ENCODE measurements around the gene SMIM38. TPM values are rescaled to one million over a fixed set of nuclear protein-coding genes. Genes with fewer than 3 reads are reported as not detected.

SMIM38 gene
- total RNA-seq, 2 donors from 2014 or later, result 3.0 to 4.2 TPM

GRCh38 chr11:69160296-69161116, 4.8 kb downstream of the SMIM38 start:
- TF ChIP-seq, protein P1, sequence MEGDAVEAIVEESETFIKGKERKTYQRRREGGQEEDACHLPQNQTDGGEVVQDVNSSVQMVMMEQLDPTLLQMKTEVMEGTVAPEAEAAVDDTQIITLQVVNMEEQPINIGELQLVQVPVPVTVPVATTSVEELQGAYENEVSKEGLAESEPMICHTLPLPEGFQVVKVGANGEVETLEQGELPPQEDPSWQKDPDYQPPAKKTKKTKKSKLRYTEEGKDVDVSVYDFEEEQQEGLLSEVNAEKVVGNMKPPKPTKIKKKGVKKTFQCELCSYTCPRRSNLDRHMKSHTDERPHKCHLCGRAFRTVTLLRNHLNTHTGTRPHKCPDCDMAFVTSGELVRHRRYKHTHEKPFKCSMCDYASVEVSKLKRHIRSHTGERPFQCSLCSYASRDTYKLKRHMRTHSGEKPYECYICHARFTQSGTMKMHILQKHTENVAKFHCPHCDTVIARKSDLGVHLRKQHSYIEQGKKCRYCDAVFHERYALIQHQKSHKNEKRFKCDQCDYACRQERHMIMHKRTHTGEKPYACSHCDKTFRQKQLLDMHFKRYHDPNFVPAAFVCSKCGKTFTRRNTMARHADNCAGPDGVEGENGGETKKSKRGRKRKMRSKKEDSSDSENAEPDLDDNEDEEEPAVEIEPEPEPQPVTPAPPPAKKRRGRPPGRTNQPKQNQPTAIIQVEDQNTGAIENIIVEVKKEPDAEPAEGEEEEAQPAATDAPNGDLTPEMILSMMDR (IDR thresholded peaks at IDR 0.05), result no peak
- Histone ChIP-seq H3K9me3 (peaks cover 4% of the 10 kb centered on the region), H3K4me1 (ENCODE audit: control insufficient read depth in 1 of 2, low read depth in 2 of 2) (peaks cover 0 to 17% of the 10 kb centered on the region in 2 donors), H3K27me3 (replicated peaks; ENCODE audit: insufficient read depth) (no peaks in the 10 kb centered on the region), H3K36me3 (no peaks in the 10 kb centered on the region), H3K4me3 (no peak overlapping the region), H3K27ac (no peak overlapping the region)
- ATAC-seq (ENCODE audit: insufficient number of reproducible peaks, low FRiP score, low read depth) (no peak), DNase-seq (ENCODE audit: low spot score) (no peak)

- TF ChIP-seq, protein P1 (IDR thresholded peaks at IDR 0.05), result no peak
- H3K27ac ChIP-seq, result no peak overlapping the region
- no peaks in the 10 kb centered on the region for H3K27me3 ChIP-seq (replicated peaks; ENCODE audit: insufficient read depth)
- H3K4me1 ChIP-seq (ENCODE audit: control insufficient read depth in 1 of 2, low read depth in 2 of 2), result peaks cover 0 to 21% of the 10 kb centered on the region in 2 donors
- no peak for ATAC-seq (ENCODE audit: insufficient number of reproducible peaks, low FRiP score, low read depth)
- no peak overlapping the region for H3K4me3 ChIP-seq
- peaks cover 4% of the 10 kb centered on the region for H3K9me3 ChIP-seq
- H3K36me3 ChIP-seq, result no peaks in the 10 kb centered on the region
- no peak for DNase-seq (ENCODE audit: low spot score)
Observed at GRCh38 chr11:69161117-69161407, 5.3 kb downstream of the SMIM38 start.

- no peak for ATAC-seq (ENCODE audit: insufficient number of reproducible peaks, low FRiP score, low read depth)
- DNase-seq (ENCODE audit: low spot score), result no peak
Observed at GRCh38 chr11:69162505-69162904, 6.8 kb downstream of the SMIM38 start.

DNA sequence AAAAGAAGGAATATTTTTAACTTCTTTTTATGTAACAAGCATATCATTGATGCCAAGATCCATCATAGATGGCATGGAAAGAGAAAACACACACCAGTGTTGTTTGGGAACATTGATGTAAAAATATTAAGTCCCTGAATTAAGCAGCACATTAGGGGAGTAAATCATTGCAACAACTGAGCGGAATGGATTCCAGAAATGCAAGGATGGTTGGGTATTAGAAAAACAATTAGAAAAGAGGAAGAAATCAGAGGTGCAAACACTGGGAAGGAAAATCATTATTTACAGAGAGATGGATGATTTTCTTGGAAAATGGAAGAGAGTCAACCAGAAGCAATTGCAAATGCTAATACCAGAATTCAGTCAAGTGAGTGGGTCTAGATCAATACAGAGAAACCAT, 8.1 kb downstream of the SMIM38 start:
- Histone ChIP-seq H3K4me3 (no peak overlapping the region), H3K36me3 (no peaks in the 10 kb centered on the region), H3K4me1 (ENCODE audit: control insufficient read depth in 1 of 2, low read depth in 2 of 2) (peaks cover 9 to 17% of the 10 kb centered on the region in 2 donors), H3K9me3 (peaks cover 4% of the 10 kb centered on the region), H3K27me3 (replicated peaks; ENCODE audit: insufficient read depth) (no peaks in the 10 kb centered on the region), H3K27ac (no peak overlapping the region)
- TF ChIP-seq, protein P1 (IDR thresholded peaks at IDR 0.05), result no peak
- no peak for DNase-seq (ENCODE audit: low spot score)
- no peak for ATAC-seq (ENCODE audit: insufficient number of reproducible peaks, low FRiP score, low read depth)

More at GRCh38 chr11:69162505-69162904, 6.8 kb downstream of the SMIM38 start:
- H3K4me1 ChIP-seq (ENCODE audit: control insufficient read depth in 1 of 2, low read depth in 2 of 2), result peaks cover 9 to 26% of the 10 kb centered on the region in 2 donors
- H3K36me3 ChIP-seq, result no peaks in the 10 kb centered on the region
- H3K9me3 ChIP-seq, result peaks cover 4% of the 10 kb centered on the region
- no peak overlapping the region for H3K4me3 ChIP-seq
- TF ChIP-seq, protein P1 (IDR thresholded peaks at IDR 0.05), result no peak
- H3K27ac ChIP-seq, result no peak overlapping the region
- no peaks in the 10 kb centered on the region for H3K27me3 ChIP-seq (replicated peaks; ENCODE audit: insufficient read depth)

DNA sequence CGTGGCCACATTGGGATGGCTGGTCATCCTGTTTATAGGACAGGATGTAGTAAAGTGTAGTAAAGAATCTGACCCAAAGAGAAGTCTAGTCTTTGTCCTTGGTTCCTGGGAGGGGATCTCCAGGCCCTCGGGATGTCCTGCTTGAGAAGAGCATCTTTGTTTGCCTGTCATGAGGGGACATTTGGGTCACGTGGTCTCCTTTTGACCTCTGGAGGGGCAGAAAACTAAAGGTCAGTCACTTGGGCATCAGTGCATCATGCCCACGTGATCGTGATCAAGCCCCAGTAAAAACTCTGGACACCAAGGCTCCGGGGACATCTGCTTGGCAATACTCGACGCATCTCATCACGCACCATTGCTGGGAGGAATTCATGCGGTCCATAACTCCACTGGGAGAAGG, 9.1 kb downstream of the SMIM38 start:
- Histone ChIP-seq H3K27ac (no peak overlapping the region), H3K4me3 (no peak overlapping the region), H3K36me3 (no peaks in the 10 kb centered on the region), H3K27me3 (replicated peaks; ENCODE audit: insufficient read depth) (no peaks in the 10 kb centered on the region), H3K4me1 (ENCODE audit: control insufficient read depth in 1 of 2, low read depth in 2 of 2) (peaks cover 9 to 17% of the 10 kb centered on the region in 2 donors), H3K9me3 (peaks cover 4% of the 10 kb centered on the region)
- ATAC-seq (ENCODE audit: insufficient number of reproducible peaks, low FRiP score, low read depth) (no peak), DNase-seq (ENCODE audit: low spot score) (no peak)
- TF ChIP-seq, protein P1 (IDR thresholded peaks at IDR 0.05), result no peak

All from thoracic aorta (tissue), 2 donors.